Fibroblast of villous mesenchyme (primary cell): ENCODE measurements around the gene RAVER1. TPM values are rescaled to one million over a fixed set of nuclear protein-coding genes. Genes with fewer than 3 reads are reported as not detected.

Source experiments
- DNase-seq: peaks from one replicate; pipeline ENCODE4 v3.0.0-alpha.2; 2010; ENCODE audit warnings: low read depth
- H3K4me3 ChIP-seq: 2 replicates; pipeline ENCODE4 v1.5.1; 2011; ENCODE audit warnings: low read depth, mild to moderate bottlenecking, low read length
- CTCF ChIP-seq: IDR thresholded peaks from 2 replicates; pipeline ENCODE4 v1.5.1; 2012; ENCODE audit warnings: low read depth, mild to moderate bottlenecking, low read length; ENCODE audit not compliant: insufficient read depth
- small RNA-seq: library from RNA; depleted of rRNA; stranded (forward); fragments of <200 nt; gene quantifications from one replicate; pipeline ENCODE3, GENCODE V24; 2012
- total RNA-seq: library from RNA; depleted of rRNA; stranded (reverse); fragments of >200 nt; gene quantifications from 2 replicates; pipeline ENCODE4 v1.2.3, GENCODE V29; 2012

Gene RAVER1
- total RNA-seq, 1 donor = 10.4 TPM

- DNase-seq = no peak
- no peak for TF ChIP-seq CTCF
- H3K4me3 ChIP-seq = no peak overlapping the region
Measured at GRCh38 chr19:10268071-10268470, 65.3 kb downstream of the RAVER1 start.

- no peak overlapping the region for H3K4me3 ChIP-seq
- no peak for TF ChIP-seq CTCF
- no peak for DNase-seq
Measured at GRCh38 chr19:10266706-10267105, 66.6 kb downstream of the RAVER1 start.

Small RNA genes lying within 50 kb of the gene (small RNA-seq; reads per million reads assigned to genes)
- gene AC011511.1 (not detected), gene AC011511.4 (not detected)

Other genes with a start within 250 kb of the RAVER1 start
- gene SHFL, start 247.2 kb downstream of the RAVER1 start, total RNA-seq = 24.2 and 25.9 TPM in 2 replicates
- gene ANGPTL6, start 230.9 kb downstream of the RAVER1 start, total RNA-seq = under 0.01 TPM in 1 of 2 replicates, not detected in the other
- gene PPAN, start 227.2 kb downstream of the RAVER1 start, total RNA-seq = 23.8 and 28.1 TPM in 2 replicates
- 0.43 and 1.9 TPM in 2 replicates for gene P2RY11, start 221.8 kb downstream of the RAVER1 start, total RNA-seq
- gene EIF3G, start 213.6 kb downstream of the RAVER1 start, total RNA-seq = 244 and 264 TPM in 2 replicates
- gene DNMT1, start 138.6 kb downstream of the RAVER1 start, total RNA-seq = 56.1 and 60.2 TPM in 2 replicates
- 33.2 and 35.4 TPM in 2 replicates for gene S1PR2, start 102.2 kb downstream of the RAVER1 start, total RNA-seq
- gene MRPL4, start 81.3 kb downstream of the RAVER1 start, total RNA-seq = 42.3 and 51.5 TPM in 2 replicates
- gene ICAM1, start 62.4 kb downstream of the RAVER1 start, total RNA-seq = 75.1 and 244 TPM in 2 replicates
- gene ICAM4, start 46.6 kb downstream of the RAVER1 start, total RNA-seq = 3.2 and 4.7 TPM in 2 replicates
- gene ICAM5, start 43.6 kb downstream of the RAVER1 start, total RNA-seq = 5.5 and 11.7 TPM in 2 replicates
- gene ZGLP1, start 23.7 kb downstream of the RAVER1 start, total RNA-seq = 0.32 and 0.43 TPM in 2 replicates
- 24.2 and 30.3 TPM in 2 replicates for gene FDX2, start 17.5 kb downstream of the RAVER1 start, total RNA-seq
- gene ICAM3, start 6.1 kb upstream of the RAVER1 start, total RNA-seq = 4.3 and 7.4 TPM in 2 replicates
- gene TYK2, start 47.0 kb upstream of the RAVER1 start, total RNA-seq = 83.8 and 96.6 TPM in 2 replicates
- gene CDC37, start 70.0 kb upstream of the RAVER1 start, total RNA-seq = 140 and 164 TPM in 2 replicates
- gene PDE4A, start 87.0 kb upstream of the RAVER1 start, total RNA-seq = 3.9 and 4.8 TPM in 2 replicates
- 60.5 and 61.5 TPM in 2 replicates for gene KEAP1, start 169.8 kb upstream of the RAVER1 start, total RNA-seq
- gene S1PR5, start 183.9 kb upstream of the RAVER1 start, total RNA-seq = 1.3 and 2.9 TPM in 2 replicates
- gene ATG4D, start 210.4 kb upstream of the RAVER1 start, total RNA-seq = 16.0 and 18.4 TPM in 2 replicates
- 4.5 and 5.6 TPM in 2 replicates for gene KRI1, start 232.5 kb upstream of the RAVER1 start, total RNA-seq
- 6.0 and 6.1 TPM in 2 replicates for gene CDKN2D, start 235.4 kb upstream of the RAVER1 start, total RNA-seq